ENCODE data around the gene SUGCT.

DNA sequence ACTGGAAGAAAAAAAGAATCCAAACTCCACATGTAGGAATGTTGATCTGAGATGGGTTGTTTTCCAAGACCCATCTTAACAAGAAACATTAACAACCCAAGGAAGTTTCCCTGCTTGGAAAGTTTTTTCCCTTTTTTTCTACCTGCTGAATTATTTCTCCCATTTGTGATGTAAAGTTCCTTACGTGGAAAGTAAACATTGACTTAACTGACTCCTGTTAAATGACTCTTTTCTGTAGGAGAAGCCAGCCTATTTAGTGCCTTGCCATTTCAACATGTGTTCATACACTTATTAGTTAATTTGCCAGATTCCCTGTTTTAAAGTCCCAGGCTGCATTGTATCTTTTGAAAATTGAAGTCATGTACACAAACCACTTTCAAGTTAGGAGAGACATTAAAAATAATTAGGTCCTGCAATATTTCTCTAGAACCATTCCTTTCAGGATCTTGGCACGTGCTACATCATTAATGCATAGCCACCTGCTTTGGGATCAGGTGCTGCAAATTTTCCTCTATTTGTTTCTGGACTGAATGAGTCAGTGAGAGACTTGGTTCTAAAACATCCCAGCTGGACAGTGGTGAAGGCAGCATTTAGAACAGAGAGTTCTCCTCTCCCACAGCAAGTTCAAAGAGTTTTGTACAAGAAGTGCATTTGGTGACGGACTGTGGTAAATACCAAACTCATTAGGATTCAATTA, 698.5 kb downstream of the SUGCT start:
- no peak for TF ChIP-seq CTCF (IDR thresholded peaks at IDR 0.05; ENCODE audit: low read depth, low read length)
- TF ChIP-seq POLR2A (IDR thresholded peaks at IDR 0.05; ENCODE audit: extremely low read depth, insufficient read length): no peak
- TF ChIP-seq MYC (IDR thresholded peaks at IDR 0.05; ENCODE audit: low read depth, low read length): no peak
- TF ChIP-seq, protein P1, sequence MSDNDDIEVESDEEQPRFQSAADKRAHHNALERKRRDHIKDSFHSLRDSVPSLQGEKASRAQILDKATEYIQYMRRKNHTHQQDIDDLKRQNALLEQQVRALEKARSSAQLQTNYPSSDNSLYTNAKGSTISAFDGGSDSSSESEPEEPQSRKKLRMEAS (IDR thresholded peaks at IDR 0.05; ENCODE audit: low read depth, low read length): no peak
